Limb (tissue), 2 donors: Measurements from ENCODE around the gene HES3.

Source experiments
- DNase-seq, 2 donors: peaks; one replicate each; pipeline ENCODE4 v3.0.0-alpha.2; 2016; ENCODE audit errors: extremely low spot score in 2 of 2

Gene HES3, protein sequence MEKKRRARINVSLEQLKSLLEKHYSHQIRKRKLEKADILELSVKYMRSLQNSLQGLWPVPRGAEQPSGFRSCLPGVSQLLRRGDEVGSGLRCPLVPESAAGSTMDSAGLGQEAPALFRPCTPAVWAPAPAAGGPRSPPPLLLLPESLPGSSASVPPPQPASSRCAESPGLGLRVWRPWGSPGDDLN

DNA sequence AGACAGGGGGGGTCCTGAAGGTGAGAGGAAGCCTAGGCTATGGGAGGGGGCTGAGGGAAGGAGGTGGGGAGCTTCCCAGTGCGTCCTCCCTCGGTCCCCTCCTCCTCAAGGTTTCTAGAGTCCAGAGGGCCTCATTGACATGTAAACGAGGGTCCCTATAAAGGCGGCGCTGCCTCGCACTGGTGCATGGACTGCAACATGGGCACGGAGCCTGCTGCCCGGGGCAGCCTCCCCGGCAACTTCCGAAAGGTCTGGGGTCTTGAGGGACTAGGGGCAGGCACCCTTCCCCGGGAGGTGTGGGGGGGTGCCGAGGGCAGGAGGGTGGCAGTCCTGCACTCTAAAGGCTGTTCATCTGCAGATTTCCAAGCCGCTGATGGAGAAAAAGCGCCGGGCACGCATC, at the start of gene HES3:
Gene HES3 (plus strand): TSS at position 187 of the 400 bp plus-strand sequence. CDS start 187 bp downstream, at position 374.
- DNase-seq: peak in 1 of 2 donors; percentile 28

DNA sequence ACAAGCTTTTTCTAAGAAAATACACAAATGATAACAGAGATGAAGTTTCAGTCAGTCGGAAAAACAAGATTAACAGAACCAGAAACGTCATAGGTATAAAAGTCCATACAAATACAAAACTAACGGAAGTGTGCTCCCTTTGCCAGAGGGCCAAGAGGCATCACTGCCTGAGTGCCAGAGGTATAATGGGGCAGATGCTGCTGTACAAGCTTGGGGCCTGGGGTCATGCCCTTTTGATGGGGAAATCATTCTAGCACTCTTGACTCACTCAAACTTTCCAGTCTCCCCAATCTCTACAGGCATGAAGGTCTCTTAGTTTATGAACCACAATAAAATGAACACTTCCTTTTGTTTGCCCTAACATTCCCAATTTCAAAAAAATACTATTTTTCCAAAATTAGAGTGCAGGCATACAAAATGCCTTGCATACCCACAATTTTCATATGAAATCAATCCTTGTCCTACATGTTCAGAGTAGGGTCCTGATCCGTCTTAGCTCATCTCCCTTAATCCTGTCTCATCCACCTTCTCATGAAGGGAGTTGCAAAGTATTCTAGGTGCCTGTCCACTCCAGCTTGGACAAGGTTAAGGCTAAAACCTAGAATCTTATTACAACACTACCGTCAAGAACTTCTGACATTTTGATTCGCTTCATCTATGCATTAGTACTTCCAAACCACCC, 46.1 kb upstream of the HES3 start:
- DNase-seq: no peak

DNA sequence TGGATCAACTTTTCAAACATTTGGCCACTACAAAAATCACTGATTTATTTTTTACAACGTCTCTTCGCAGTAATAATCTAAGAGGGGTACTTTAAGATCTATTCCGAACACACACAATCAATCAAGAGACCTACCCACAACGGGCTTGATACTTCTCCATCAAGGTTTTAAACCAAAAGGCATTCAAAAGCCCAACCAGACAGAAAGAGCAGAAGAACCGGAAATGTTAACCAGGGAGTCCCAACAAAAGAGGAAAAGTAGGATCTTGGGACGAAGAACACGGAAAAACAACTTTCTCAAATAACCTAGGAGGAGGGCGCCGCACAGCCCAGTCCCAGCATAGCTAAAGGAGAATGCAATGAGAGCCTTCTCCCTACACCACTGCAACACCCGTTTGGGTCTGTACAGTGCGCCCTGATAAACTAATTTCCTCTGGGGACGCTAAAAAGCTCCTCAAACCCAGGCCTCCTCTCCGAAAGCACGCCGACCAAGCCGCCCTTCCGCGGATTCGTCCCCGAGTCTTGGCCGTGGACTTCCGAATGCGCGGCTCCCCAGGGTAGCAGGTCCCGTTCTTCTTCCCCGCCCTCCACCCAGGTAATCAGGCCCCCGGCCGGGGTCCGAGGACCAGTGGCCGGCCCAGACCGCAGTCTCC, 45.2 kb upstream of the HES3 start:
- no peak for DNase-seq

DNA sequence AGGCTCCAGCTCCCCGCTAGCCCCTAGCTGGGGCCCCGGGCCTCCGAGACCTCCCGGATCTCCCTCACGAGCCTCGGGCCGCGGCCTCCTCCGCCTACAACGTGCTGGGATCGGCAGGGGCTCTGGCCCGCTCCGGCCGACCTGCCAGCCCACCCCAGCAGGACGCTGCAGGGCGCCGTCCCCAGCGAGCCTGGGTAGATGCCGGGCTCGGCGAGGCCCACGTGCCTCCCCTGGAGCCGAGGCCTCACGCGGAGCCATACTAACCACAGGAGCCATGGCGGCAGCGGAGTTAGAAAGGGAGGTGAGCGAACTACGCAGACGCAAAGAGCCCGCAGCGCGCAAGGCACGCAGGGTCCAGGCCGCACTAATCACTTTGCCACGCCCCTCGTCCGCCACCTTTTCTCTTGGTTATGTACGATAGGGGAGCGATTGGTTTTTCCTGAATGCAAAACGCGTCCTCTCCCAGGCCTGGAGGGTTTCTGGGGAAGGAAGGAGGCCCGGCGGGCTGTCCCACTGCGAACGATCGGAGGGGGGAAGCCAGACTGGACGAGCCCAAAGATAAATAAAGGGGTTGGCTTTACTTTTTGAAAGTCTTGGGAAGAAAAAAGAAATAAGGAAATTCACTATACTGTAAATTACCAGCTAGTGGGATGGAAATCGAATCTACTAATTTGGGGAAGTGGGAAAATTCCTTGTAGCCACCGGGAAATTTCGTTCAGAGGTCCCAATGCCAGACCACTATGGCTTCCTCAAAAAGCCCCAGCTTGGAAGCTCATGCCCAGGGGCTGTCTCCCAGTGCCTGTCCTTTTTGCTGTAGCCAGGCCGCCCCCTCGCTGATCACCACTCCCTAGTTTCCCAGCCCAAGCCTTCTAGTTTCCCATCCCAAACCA, 44.4 kb upstream of the HES3 start, which contains the start of gene RPL22:
Gene RPL22 (minus strand): TSS at position 298 of the 890 bp plus-strand sequence. CDS start 22 bp downstream, at position 276.
- DNase-seq: peak; percentile 96 to 99

DNA sequence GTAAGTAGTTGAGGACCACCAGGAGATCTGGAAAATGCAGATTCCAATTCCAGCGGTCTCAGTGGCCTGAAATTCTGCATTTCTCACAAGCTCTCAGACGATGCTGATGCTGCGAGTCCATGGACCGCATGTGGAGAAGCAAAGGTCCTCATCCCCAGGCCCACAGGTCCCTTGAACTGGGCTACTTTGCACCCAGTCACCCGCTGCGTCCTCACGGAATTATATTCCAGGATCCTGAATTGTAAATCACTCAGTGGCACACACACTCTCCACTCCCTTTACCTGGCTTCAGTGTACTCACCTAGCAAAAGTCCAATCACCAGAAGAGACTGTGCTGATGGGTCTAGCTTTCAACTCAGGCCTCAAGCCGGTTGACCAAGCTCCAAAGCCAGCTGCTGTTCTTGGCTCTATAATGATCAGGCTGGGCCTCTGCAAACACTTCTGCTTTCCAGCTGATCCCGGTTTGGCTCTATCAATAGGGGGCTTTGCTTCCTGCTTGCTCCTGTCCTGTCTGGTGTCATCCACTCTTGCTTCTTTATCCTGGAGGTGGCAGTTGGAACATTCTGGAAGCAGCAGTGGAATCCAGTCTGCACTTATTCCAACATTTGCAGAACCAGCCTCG, 43.7 kb upstream of the HES3 start:
- no peak for DNase-seq

DNA sequence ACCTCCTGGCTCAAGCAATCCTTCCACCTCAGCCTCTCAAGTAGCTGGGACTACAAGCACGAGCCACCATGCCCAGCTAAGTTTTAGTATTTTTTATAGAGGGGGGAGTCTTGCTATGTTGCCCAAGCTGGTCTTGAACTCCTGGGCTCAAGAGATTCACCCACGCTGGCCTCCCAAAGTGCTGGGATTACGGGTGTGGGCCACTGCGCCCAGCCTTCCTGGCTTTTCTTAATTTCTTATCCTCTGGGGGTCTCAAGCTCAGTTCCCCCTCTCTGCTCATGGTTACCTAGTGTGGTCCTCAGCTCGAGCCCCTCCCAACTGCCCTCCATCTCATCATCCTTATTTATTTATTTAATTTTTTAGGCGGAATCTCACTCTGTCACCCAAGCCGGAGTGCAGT, 41.7 kb upstream of the HES3 start:
- no peak for DNase-seq

DNA sequence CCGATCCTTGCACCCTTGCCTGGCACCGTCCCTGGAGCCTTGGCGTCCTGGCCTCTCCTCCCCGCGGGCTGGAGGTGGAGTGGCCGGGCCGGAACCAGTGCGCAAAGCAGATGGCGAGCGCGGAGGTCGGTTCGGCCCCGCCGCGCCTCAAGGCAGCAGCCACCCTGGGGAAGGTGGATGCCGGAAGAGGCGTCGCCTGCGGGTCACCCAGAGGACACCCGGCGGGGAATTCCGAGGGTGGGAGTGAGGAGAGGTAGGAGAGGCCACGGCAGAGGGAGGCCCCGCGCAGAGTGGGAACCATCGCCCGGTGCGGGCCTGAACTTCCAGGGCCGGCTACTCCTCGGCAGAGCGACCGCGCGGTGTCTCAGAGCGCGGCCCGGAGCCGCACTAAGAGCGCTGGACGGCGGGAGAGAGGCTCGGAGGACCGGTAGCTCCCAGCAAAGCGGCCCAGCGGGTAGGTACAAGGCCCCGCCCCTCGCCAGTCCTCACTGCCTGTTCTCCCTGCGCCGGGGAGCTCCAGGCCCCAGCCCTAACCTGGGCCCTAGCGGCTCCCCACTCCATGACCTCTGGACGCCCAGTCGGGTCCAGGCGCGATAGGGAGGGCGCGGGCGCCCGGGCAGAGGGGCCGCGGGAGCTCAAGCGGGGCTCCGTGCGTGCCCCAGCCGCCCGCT, 38.0 kb upstream of the HES3 start, which contains the start of gene RNF207:
Gene RNF207 (plus strand): TSS at position 271 of the 671 bp plus-strand sequence. CDS start 417 bp downstream, outside the sequence.
- DNase-seq: peak in 1 of 2 donors; percentile 81

DNA sequence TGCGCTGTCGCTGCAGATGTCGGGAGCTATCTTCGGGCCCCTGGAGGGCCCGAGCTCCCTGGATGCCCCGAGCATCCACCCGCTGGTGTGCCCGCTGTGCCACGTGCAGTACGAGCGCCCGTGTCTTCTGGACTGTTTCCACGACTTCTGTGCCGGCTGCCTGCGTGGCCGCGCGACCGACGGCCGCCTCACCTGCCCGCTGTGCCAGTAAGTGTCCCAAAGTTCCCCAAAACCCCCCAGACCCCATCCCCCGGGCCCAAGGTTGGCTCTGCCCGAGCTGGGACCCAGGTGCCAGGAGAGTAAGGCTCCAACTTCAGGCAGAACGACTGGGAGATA, 37.5 kb upstream of the HES3 start:
- DNase-seq: no peak

DNA sequence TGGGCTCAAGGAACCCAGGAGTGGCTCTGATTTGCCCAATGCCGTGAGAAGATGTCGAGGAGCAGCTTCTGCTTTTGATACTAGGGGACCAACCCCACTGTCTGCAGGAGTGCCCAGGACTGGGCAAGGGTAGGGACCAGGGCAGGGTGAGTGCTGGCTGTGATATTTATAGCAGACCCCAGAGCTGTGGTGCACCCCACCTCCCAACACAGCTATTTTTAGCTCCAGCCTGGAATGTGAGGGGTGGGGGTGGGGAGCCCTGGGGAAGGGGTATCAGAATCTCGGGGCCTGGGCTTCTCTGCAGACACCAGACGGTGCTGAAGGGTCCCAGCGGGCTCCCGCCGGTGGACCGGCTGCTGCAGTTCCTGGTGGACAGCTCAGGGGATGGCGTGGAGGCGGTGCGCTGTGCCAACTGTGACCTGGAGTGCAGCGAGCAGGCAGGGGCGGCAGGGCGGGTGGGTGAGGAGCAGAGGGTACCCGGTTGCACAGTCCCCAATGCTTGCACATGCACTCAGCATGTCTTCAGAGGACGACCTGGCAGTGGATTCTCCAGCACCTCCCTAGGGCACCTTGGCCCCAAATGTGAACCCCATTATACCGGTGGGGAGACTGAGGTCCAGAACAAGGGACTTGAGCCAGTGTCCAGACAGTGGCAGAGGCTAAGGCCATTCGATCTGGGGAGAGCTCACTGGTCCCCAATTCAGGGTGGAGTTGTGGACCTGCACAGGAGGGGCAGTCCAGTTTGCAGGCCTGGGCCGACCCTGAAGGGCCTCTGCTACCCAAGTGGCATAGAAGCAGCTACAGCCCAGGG, 36.7 kb upstream of the HES3 start:
- DNase-seq: peak in 1 of 2 donors; percentile 46

DNA sequence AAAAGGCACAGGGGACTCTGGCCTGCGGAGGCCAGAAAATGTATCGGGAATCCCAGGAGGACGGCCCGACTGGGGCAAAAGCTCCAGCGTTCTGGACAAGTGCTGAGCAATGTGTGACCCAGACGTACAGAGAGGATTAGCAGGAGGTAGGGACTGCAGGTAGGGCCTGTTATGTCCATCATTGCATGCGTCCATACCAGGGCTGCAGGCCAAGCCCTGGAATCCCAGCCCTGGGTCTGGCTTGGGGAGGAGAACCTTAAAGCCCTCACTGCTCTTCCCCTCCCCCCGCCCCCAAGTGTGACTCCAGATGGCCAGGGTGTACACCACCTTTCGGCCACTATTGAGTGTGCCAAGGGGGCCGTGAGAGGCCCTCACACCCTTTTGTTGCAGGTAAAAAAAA, 36.1 kb upstream of the HES3 start:
- no peak for DNase-seq

DNA sequence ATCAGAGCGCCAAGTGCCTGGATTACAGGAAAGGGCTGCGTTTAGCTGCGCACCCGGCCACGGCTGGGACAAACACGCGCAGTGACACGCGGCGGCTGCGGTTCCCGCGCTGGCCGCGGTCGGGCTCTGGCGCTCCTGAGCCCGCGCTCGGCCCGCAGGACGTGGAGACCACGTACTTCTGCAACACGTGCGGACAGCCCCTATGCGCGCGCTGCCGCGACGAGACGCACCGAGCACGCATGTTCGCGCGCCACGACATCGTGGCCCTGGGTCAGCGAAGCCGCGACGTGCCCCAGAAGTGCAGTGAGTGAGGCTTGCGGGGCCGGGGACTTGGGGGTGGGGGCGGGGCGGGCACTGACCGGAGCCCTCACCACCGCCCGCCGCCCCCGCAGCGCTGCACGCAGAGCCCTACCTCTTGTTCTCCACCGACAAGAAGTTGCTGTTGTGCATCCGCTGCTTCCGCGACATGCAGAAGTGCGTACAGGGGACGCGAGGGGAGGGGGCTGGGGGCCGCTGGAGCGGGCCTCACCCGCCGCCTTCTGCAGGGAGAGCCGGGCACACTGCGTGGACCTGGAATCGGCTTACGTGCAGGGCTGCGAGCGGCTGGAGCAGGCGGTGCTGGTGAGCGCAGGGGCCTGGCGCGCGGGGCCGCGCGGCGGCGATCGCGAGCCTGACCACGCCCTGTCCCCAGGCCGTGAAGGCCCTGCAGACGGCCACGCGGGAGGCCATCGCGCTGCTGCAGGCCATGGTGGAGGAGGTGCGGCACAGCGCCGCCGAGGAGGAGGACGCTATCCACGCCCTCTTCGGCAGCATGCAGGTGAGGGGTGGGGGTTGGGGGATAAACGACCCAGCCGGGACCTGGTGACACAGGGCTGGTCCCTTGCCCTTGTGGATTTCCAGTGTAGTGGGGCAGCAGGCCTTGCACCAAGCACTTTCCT, 35.0 kb upstream of the HES3 start:
- peak in 1 of 2 donors; percentile 79 for DNase-seq

DNA sequence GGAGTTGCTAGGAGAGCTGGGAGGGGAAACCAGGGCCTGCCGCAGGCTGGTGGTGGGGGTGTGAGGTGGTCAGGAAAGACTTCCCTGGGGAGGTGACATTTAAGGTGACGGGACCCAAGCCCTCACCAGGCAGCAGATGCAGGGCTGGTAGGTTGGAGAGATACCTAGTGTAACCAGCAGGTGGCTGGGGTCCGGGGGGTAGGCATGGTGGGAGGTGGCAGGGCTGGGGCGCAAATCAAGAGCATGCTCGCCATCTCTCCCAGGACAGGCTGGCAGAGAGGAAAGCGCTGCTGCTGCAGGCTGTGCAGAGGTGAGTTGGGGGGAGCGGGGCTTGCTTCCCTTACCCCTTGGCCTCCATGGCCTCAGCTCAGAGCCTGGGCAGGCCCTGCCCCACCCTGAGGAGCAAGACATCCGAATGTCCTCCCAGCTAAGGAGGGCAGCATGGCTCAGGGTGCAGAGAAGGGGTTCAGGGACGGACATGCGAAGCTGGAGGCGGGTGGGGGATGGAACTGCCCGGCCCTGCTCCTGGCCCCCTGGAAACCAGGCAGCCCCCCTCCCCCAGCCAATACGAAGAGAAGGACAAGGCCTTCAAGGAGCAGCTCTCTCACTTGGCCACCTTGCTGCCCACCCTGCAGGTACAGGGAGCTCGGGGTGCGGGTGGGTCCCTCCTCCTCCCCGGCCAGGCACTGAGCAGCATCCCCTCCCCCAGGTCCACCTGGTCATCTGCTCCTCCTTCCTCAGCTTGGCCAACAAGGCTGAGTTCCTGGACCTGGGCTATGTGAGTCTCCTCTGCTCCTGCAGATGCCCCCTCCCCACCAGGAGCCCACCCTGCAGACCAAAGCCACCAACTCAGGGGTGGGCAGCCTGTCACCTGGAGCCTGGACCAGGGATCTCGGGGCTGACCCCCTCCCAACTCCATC, 34.1 kb upstream of the HES3 start:
- no peak for DNase-seq

DNA sequence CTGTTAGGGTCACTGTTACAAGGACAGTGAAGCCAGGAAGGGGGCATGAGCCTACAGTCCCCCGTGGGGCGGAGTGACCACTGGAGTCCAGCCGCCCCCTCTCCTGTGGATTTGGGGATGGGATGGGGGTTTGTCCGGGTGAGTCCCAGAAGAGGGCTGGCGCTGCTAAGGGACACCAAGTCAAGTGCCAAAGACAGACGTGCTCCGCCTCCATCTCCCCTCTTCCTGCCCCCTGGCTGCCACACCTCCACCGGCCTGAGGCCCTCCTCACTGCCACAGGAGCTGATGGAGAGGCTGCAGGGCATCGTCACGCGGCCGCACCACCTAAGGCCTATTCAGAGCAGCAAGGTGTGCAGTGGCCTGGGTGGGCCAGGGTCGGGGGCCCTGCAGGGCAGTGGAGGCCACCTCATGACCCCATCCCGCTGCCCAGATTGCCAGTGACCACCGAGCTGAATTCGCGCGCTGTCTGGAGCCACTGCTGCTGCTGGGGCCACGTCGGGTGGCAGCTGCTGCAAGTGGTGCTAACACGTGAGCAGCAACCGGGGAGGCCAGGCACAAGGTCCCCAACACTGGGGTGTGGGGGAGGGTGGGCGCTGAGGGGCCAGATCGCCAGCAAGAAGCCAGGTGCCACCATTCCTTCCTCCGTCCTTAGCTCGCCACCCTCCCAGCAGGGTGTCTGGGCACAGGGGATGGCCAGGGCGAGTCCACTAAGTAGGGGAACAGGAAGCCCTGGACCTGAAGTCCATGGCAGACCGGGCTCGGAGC, 33.2 kb upstream of the HES3 start:
- no peak for DNase-seq

DNA sequence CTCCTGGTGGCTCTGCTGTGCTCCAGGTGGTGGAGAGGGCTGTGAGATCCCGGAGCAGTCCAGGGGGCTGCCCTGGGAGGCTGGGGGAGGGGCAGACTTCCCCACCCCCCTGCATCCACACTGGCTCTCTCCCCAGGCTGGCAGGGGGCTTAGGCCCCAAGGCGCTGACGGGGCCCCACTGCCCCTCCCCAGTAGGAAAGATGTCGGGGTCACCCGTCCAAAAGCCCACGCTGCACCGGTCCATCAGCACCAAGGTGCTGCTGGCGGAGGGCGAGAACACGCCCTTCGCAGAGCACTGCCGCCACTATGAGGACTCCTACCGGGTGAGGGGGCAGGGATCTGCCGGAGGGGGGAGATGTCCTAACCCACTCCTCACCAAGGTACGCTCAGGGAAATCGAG, 32.2 kb upstream of the HES3 start:
- no peak for DNase-seq

DNA sequence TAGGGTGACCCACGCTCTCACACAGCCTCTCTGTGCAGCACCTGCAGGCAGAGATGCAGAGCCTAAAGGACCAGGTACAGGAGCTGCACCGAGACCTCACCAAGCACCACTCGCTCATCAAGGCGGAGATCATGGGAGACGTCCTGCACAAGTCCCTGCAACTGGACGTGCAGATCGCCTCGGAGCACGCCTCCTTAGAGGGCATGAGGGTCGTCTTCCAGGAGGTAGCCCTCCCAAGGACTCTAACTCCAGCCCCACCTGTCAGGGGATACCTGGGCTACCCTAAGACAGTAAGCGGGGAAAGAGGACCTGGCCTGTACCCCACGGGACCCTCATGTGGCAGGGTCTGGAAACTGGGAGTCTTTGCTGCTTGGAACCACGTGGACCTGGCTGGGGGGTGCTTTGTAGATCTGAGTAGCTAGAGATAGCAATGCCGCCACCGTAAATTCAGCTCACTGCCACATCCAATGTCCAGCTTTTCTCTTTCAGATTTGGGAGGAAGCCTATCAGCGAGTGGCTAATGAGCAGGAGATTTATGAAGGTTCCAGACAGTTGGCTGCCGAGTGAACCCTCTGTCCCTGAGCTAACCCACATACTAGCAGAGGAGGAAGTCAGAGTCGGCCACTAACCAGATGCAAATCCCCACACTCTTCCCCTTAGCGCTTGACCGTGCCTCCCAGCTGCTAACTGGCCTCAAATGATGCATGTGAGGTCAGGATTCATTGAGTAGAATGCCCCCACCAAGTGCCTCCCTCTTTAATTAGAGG, 31.6 kb upstream of the HES3 start:
- no peak for DNase-seq
